DMS153 treated with DMSO at 0.1 percent for 48 hours (cell line): ENCODE data around the gene TSPAN15.

Source experiments
- DNase-seq: peaks from one replicate; lab custom pipeline; 2025; ENCODE audit not compliant: unreplicated experiment; lab: John Stamatoyannopoulos, UW

The TSPAN15 gene

GRCh38 chr10:69416695-69417094, 34.6 kb upstream of the TSPAN15 start, which contains the start of gene TACR2:
TACR2 (minus strand) TSS chr10:69416918; CDS start chr10:69416323, 595 bp downstream.
- DNase-seq, result no peak

DNA sequence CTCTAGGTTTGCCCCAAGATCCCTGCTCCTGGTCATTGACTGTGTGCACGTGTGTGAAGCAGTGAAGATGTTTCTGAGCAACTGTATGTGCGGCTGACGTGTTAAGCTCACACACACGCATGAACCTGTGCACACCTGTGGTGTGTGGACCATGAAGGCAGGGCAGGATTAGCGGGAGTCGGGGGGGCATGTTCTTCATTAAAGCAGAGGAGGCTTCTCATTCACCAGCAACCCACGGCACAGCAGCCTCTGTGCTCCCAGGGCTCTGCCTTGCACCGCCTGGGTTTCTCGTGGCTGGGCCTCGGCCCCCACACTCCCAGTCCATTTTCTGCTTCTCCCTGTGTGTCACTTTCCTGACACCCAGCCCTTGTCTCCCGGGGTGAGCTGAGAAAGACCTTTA, 33.7 kb upstream of the TSPAN15 start:
- DNase-seq, result no peak

GRCh38 chr10:69418052-69418752, 33.1 kb upstream of the TSPAN15 start:
- no peak for DNase-seq

DNA sequence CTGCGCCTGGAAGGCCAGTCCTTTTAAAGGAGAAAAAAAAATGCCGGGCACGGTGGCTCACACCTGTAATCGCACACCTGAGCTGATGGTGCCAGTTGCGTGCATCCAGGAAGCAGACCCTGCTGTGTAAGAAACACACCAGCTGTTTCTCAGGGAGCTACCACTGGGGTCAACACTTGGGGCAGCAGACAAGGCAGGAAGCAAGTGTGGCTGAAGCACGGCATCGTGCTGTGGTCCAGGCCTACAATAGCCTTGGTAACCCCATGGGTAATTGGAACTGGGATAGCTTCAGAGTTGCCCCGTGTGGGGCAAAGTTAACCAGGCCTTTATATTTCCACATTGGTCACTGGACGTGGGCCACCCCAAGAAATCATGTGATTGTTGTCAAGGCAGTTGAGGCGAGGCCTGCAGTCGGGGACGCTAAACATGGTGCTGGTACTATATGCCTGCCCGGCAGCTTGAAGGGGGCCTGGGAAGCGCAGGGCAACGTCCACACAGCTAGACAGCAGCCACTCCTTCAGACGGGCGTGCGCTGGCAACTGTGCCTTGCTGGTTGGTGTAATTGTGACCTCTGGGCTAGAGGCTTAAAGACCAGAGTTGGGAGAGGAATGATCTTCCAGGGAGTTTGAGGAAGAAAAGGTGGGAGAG, 32.0 kb upstream of the TSPAN15 start:
- DNase-seq, result no peak

DNA sequence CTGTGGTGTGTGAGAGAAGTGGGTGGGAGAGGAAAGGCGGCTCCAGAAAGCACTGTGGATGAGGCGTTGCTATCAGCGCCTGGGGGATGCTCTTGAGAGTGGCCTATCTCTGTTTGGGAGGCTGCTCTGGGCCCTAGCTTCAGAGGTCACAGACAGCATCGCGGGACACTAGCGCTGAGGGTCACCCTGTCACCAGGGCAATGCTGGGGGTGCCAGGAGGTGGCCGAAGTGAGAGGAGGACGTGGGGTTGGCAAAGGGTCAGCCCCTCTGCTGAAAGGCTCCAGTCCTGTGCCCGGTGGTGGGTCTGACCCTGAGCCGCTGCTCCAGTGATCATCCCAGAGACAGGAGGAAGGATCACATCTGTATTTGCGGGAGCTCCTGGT, 31.5 kb upstream of the TSPAN15 start:
- DNase-seq, result no peak

- DNase-seq, result peak; percentile 76
Observed at GRCh38 chr10:69421611-69422308, 29.5 kb upstream of the TSPAN15 start.

- no peak for DNase-seq
Observed at GRCh38 chr10:69422676-69423075, 28.6 kb upstream of the TSPAN15 start.

- no peak for DNase-seq
Observed at GRCh38 chr10:69425041-69425440, 26.2 kb upstream of the TSPAN15 start.

DNA sequence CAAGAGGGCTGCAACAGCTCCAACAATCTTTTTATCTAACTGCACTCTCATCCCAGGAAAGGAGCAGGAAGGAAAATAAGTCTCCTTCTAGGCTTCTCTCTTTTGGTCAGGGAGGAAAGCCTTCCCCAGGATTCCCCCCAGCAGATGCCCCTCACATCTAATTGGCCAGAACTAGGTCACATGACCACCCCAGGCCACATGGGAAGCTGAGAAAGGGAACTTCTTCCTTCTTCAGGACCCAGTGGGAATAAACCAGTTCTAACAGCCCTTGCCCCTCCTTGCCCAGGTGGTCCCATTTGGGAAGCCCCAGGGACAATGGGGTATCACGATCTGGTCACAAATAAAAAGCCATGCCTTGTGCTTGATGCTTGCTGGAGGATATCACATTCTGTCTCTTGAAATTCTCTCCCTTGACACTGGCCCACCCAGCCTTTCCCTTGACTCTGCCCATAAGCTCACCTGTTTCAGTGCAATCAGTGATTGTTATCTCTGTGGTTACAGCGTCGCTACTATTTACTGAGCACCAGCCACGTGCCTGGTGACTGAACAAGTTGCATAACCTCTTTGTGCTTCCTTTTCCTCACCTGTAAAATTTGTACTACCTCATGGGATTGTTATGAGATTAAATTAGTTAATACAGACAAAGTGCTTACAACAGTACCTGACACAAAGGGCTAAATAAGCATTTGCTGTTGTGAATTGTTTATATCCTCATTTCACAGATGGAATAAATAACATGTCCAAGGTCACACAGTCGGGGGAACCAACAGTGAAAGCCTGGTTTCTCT, 25.6 kb upstream of the TSPAN15 start:
- peak; percentile 49 for DNase-seq

DNA sequence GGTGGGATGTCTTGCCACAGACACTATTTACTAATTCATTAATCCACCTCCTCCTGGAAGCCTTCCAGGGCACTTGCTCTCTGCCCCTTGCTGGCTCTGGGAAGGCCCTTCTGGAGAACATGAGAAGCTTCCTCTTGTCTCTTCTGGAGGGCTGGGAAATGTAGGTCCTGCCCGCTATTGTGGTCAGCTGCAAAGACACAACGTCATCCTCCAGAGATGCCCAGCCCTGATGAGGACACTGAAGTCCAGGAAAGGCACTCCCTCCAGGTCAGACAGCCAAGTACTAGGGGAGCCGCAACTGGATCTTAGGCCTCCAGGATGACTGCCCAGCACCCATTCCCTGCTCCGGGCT, 24.9 kb upstream of the TSPAN15 start:
- no peak for DNase-seq

DNA sequence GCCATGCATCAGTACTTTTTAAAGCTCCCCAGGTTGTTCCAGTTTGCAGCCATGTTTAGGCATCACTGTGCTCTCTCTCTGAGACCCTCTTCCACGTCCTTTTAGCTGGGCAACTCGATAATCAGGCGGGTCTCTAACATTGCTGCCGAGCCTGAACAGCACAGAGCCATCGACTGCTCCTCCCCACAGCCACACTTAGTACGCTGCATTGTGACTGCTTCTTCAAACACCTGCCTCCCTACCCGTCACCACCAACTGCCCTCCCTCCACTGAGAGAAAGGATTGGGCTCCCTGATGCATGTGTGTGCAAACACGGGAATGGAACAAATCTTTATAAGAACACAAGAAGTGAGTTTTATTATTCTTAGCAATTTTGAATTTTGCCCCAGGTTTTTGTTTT, 23.1 kb upstream of the TSPAN15 start:
- peak; percentile 12 for DNase-seq

DNA sequence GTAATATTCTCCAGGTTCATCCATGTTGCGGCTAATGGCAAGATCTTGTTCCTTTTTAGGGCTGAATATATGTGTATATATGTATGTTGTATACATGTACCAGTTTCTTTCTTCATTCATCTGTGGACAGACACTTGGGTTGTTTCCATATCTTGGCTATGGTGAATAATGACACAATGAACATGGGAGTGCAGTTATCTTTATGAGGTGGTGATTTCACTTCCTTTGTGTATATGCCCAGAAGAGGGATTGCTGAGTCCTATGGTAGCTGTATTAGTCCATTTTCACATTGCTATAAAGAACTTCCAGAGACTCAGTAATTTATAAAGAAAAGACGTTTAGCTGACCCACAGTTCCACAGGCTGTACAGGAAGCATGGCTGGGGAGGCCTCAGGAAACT, 17.1 kb upstream of the TSPAN15 start:
- no peak for DNase-seq

GRCh38 chr10:69434926-69435325, 16.3 kb upstream of the TSPAN15 start:
- no peak for DNase-seq

DNA sequence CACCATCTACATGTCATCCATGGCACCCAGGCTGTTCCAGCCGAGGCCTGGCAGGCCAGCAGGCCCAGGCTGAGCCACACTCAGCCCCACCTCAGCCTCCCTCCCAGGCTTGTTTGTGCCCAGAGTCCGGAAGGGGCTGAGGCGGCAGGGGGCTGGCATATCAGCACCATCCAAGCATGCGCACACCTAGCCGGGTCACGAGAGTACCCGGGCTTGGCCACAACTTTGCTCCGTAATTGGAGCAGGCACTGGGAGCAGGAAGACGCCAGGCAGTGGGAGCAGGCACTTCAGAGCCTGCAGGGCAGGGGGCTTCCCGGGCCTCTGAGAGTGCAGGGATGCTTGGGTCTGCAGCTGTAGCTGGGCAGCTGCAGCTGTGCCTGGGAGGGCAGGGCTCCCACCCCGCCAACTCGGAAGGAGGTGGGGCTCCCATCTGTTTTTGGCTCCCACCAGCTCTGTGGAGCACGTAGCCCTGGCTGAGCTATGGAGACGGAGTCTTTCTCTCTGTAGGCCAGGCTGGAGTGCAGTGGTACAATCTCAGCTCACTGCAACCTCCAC, 15.2 kb upstream of the TSPAN15 start:
- DNase-seq, result no peak

DNA sequence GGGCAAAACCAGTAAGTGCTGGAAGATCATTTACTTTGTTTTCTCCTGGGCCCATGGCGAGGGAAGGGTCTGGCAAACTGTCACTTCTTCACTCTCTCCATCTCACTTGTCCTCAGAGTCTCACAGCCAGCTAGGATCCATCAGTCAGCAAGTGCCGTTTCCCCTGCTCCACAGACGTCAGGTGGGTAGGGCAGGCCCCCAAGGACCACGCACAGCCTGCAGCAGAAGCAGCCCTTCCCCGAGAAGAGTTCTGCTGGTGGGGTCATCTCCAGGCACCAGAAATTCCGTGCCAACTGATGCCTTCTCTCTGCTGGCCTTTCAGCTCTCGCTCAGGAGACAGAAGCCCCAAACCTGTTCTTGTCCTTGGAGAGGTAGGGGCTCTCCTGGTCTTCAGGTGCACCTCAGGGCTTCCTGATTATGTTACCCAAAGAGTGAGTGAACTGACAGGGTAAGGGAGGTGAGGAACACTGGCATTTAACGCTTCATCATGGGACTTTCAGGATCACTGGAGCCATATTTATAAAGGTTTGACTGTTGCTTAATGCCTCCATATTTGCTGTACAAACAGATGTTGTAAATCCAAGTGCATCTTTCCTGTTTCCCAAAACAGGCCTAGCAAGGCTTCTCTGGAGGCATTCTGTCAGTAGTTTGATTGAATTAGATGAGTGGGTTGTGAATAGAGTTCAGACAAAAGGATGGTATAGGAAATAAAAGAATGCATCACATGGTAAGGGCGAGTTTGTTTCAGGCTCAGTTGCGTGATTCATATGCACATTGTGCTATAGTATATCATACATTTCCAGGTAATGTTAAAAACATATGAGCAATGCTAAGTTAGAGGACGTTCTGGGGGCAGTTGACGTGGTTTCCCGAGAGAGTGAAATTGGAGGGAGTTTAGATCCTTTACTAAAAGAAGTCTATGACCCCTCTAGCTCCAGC, 13.7 kb upstream of the TSPAN15 start:
- DNase-seq, result no peak

- peak; percentile 32 for DNase-seq
Observed at GRCh38 chr10:69438536-69439349, 12.5 kb upstream of the TSPAN15 start.

DNA sequence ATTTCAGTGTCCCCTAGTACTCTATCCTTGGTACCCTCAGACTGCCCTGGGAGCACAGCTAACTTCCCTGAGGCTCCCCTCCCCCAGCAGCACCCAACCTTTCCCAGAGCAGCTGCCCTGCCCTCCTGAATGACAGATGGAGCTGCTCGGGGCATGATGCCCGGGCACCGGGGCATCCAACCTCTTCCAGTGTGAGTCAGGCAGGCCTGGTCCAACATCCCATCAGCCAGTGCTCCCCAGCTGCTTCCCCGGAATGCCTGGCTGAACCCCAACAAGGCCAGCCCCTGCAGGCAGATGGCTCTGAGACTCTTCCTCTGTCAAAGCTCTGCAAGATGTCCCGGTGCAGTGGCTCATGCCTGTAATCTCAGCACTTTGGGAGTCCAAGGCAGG, 11.9 kb upstream of the TSPAN15 start:
- peak; percentile 21 for DNase-seq

DNA sequence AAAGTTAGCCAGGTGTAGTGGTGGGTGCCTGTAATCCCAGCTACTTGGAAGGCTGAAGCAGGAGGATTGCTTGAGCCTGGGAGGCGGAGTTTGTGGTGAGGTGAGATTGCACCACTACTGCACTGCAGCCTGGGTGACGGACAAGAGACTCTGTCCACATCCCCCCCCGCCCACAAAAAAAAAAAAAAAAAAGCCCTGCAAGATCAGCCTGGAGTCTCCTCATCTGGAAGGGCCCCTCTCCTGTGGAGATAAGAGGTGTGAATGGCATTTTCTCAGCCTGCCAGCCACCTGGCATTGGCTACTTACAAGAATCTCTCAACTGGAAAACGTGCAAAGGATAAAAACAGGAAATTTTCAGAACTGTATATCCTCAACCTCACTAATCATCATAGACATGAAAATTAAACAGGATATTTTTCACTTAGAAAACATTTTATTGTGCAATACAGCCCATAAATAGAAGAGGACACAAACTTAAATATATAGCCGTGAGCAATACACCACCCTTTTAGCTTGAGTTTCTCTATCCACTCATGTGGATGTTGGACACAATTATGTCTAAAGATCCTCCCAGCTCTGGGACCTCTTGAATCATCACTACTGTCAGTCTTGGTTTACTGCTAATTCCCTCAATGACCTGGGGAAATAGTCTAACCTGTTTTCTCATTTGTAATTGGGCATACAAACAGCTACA, 11.3 kb upstream of the TSPAN15 start:
- peak; percentile 16 for DNase-seq

- no peak for DNase-seq
Observed at GRCh38 chr10:69443354-69443753, 7.9 kb upstream of the TSPAN15 start.
